ENCODE data around the gene RASGRF2. TPM values are rescaled to one million over a fixed set of nuclear protein-coding genes. Genes with fewer than 3 reads are reported as not detected.
"Not testable (repeated sequence)": the region's sequence is repeated elsewhere in the genome, so short reads cannot be mapped to it uniquely, and the experiment has no call there.

Gene RASGRF2
- total RNA-seq, 1 experiment from 2014 or later, result 9.1 TPM

DNA sequence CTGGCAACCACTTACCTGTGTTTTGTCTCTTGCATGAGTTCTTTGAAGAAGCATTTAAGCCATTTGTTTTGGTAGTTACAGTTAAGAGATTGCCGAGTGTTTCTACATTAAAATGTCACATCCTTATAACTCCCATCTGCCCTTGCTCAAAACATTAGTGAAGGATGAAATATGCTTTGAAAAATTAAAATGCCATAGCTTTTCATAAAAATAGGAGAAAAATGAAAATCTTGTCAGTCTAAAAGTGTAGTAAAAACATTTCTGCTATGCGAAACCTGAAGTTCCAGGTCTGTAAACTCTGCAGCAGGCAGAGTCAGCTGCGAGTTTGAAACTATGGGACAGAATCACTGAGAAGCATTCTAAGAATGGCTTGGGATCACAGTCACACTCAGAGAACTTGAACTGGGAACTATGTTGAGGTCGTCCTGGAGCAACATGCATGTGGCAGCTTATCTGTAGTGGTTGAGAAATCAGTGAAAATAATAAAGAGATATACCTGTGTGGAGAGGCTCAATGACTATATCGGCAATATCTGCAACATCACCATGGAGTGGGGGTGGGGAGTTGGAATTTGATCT, 67.4 kb downstream of the RASGRF2 start:
- no peaks in the 10 kb centered on the region for H3K9me3 ChIP-seq (ENCODE audit: low read depth, low read length, poor library complexity, severe bottlenecking)
- BruUV-seq (replicated peaks), result no TSS peak
- intact Hi-C loops (cut with micrococcal nuclease; ENCODE audit: unreplicated experiment), result no loop called here
- ChIA-PET CTCF (no interaction called here), POLR2A (ENCODE audit: low non-redundant PET) (no interaction called here)
- TF ChIP-seq, protein P1, sequence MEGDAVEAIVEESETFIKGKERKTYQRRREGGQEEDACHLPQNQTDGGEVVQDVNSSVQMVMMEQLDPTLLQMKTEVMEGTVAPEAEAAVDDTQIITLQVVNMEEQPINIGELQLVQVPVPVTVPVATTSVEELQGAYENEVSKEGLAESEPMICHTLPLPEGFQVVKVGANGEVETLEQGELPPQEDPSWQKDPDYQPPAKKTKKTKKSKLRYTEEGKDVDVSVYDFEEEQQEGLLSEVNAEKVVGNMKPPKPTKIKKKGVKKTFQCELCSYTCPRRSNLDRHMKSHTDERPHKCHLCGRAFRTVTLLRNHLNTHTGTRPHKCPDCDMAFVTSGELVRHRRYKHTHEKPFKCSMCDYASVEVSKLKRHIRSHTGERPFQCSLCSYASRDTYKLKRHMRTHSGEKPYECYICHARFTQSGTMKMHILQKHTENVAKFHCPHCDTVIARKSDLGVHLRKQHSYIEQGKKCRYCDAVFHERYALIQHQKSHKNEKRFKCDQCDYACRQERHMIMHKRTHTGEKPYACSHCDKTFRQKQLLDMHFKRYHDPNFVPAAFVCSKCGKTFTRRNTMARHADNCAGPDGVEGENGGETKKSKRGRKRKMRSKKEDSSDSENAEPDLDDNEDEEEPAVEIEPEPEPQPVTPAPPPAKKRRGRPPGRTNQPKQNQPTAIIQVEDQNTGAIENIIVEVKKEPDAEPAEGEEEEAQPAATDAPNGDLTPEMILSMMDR (conservative IDR thresholded peaks at IDR 0.05; ENCODE audit: low read depth, low read length), result no peak
- TF ChIP-seq EZH2 (IDR thresholded peaks at IDR 0.05; ENCODE audit: borderline replicate concordance, low read depth, low read length, poor library complexity, severe bottlenecking), result no peak
- no peaks in the 10 kb centered on the region for H3K27me3 ChIP-seq (replicated peaks; ENCODE audit: insufficient read depth, low read depth, low read length, poor library complexity)
- no peak overlapping the region for H3K4me3 ChIP-seq (ENCODE audit: low read depth, low read length, poor library complexity, severe bottlenecking)
- peaks cover 4% of the 10 kb centered on the region for H3K4me1 ChIP-seq (ENCODE audit: insufficient read depth, low read length, poor library complexity, severe bottlenecking)
- H3K27ac ChIP-seq (ENCODE audit: low read depth, low read length, poor library complexity, severe bottlenecking), result no peak overlapping the region
- no peaks in the 10 kb centered on the region for H3K36me3 ChIP-seq (ENCODE audit: insufficient read depth, low read length, poor library complexity, severe bottlenecking)
- no peak for DNase-seq (ENCODE audit: low spot score)

DNA sequence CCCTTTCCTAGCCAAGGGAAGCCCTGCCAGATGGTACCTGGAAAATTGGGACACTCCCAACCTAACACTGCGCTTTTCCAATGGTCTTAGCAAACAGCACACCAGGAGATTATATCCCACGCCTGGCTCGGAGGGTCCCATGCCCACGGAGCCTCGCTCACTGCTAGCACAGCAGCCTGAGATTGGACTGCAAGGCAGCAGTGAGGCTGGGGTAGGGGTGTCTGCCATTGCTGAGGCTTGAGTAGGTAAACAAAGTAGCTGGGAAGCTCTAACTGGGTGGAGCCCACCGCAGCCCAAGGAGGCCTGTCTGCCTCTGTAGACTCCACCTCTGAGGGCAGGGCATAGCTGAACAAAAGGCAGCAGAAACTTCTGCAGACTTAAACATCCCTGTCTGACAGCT, 68.7 kb downstream of the RASGRF2 start:
- H3K9me3 ChIP-seq (ENCODE audit: low read depth, low read length, poor library complexity, severe bottlenecking); BruUV-seq (replicated peaks); CTCF ChIA-PET; DNase-seq (ENCODE audit: low spot score); H3K4me1 ChIP-seq (ENCODE audit: insufficient read depth, low read length, poor library complexity, severe bottlenecking); intact Hi-C loops (cut with micrococcal nuclease; ENCODE audit: unreplicated experiment); POLR2A ChIA-PET (ENCODE audit: low non-redundant PET); H3K36me3 ChIP-seq (ENCODE audit: insufficient read depth, low read length, poor library complexity, severe bottlenecking); H3K4me3 ChIP-seq (ENCODE audit: low read depth, low read length, poor library complexity, severe bottlenecking); H3K27ac ChIP-seq (ENCODE audit: low read depth, low read length, poor library complexity, severe bottlenecking); H3K27me3 ChIP-seq (replicated peaks; ENCODE audit: insufficient read depth, low read depth, low read length, poor library complexity): not testable (repeated sequence)

DNA sequence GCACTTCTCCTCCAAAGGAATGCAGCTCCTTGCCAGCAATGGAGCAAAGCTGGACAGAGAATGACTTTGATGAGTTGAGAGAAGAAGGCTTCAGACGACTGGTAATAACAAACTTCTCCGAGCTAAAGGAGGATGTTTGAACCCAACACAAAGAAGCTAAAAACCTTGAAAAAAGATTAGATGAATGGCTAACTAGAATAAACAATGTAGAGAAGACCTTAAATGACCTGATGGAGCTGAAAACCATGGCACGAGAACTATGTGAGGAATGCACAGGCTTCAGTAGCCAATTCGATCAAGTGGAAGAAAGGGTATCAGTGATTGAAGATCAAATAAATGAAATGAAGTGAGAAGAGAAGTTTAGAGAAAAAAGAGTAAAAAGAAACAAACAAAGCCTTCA, 69.6 kb downstream of the RASGRF2 start:
- POLR2A ChIA-PET (ENCODE audit: low non-redundant PET); H3K27ac ChIP-seq (ENCODE audit: low read depth, low read length, poor library complexity, severe bottlenecking); BruUV-seq (replicated peaks): not testable (repeated sequence)

GRCh38 chr5:81030236-81031034, 70.3 kb downstream of the RASGRF2 start:
- H3K27me3 ChIP-seq (replicated peaks; ENCODE audit: insufficient read depth, low read depth, low read length, poor library complexity); POLR2A ChIA-PET (ENCODE audit: low non-redundant PET); H3K4me3 ChIP-seq (ENCODE audit: low read depth, low read length, poor library complexity, severe bottlenecking); H3K9me3 ChIP-seq (ENCODE audit: low read depth, low read length, poor library complexity, severe bottlenecking); intact Hi-C loops (cut with micrococcal nuclease; ENCODE audit: unreplicated experiment); H3K4me1 ChIP-seq (ENCODE audit: insufficient read depth, low read length, poor library complexity, severe bottlenecking); BruUV-seq (replicated peaks); DNase-seq (ENCODE audit: low spot score); H3K27ac ChIP-seq (ENCODE audit: low read depth, low read length, poor library complexity, severe bottlenecking); H3K36me3 ChIP-seq (ENCODE audit: insufficient read depth, low read length, poor library complexity, severe bottlenecking); CTCF ChIA-PET: not testable (repeated sequence)

More for the DNA sequence above, 69.6 kb downstream of the RASGRF2 start:
- H3K36me3 ChIP-seq (ENCODE audit: insufficient read depth, low read length, poor library complexity, severe bottlenecking); CTCF ChIA-PET; H3K27me3 ChIP-seq (replicated peaks; ENCODE audit: insufficient read depth, low read depth, low read length, poor library complexity); H3K9me3 ChIP-seq (ENCODE audit: low read depth, low read length, poor library complexity, severe bottlenecking); DNase-seq (ENCODE audit: low spot score); H3K4me3 ChIP-seq (ENCODE audit: low read depth, low read length, poor library complexity, severe bottlenecking); intact Hi-C loops (cut with micrococcal nuclease; ENCODE audit: unreplicated experiment); H3K4me1 ChIP-seq (ENCODE audit: insufficient read depth, low read length, poor library complexity, severe bottlenecking): not testable (repeated sequence)

Measured in A673 (cell line).